Measurements from ENCODE around the gene SCUBE3. TPM values are rescaled to one million over a fixed set of nuclear protein-coding genes. Genes with fewer than 3 reads are reported as not detected.

SCUBE3 gene
- total and polyA plus RNA-seq, 2 of the 13 experiments (the other 11 are each of a cell fraction or from before 2014, with no cell fraction given), result not detected

DNA sequence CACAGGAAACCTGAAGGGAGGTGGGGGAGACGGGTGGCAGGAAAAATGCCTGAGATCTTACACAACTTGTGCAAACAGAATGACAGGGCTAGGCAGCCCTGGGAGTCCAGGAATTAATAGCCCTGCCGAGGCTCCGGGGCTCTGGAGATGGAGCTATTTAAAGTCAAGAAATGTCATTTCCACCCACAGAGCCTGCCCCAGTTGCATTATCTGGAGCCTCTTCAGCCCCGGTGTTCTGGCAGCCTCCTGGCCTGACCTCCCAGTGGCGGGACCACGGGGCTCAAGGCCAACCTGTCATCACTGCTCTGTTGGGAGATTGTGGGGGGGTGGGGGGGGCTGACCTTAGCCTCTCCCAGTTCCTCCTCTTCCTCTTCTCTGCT is 28.5 kb upstream of the SCUBE3 start (continued):
- TF ChIP-seq, protein P1, sequence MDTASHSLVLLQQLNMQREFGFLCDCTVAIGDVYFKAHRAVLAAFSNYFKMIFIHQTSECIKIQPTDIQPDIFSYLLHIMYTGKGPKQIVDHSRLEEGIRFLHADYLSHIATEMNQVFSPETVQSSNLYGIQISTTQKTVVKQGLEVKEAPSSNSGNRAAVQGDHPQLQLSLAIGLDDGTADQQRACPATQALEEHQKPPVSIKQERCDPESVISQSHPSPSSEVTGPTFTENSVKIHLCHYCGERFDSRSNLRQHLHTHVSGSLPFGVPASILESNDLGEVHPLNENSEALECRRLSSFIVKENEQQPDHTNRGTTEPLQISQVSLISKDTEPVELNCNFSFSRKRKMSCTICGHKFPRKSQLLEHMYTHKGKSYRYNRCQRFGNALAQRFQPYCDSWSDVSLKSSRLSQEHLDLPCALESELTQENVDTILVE (CRISPR knock-in tag; IDR thresholded peaks at IDR 0.05), result 0 out of 2 replicates have a peak, but pooled peaks have one; percentile 45
- TF ChIP-seq ZNF234 (CRISPR knock-in tag; conservative IDR thresholded peaks at IDR 0.05) (no peak), ZZZ3 (CRISPR knock-in tag; IDR thresholded peaks at IDR 0.05; ENCODE audit: borderline replicate concordance) (no peak), SALL1 (CRISPR knock-in tag; IDR thresholded peaks at IDR 0.05) (peak; percentile 46; the same call in 1 of the 2 replicates), ZNF274 (CRISPR knock-in tag; IDR thresholded peaks at IDR 0.05) (no peak), HMGA1 (CRISPR knock-in tag; conservative IDR thresholded peaks at IDR 0.05) (no peak), CC2D1A (CRISPR knock-in tag; IDR thresholded peaks at IDR 0.05) (no peak), MEIS1 (CRISPR knock-in tag; IDR thresholded peaks at IDR 0.05; ENCODE audit: borderline replicate concordance) (no peak), PAX8 (CRISPR knock-in tag; IDR thresholded peaks at IDR 0.05; ENCODE audit: borderline replicate concordance) (no peak), NFIB (CRISPR knock-in tag; IDR thresholded peaks at IDR 0.05; ENCODE audit: borderline replicate concordance) (no peak), SP140L (CRISPR knock-in tag; IDR thresholded peaks at IDR 0.05; ENCODE audit: borderline replicate concordance) (no peak), LCORL (IDR thresholded peaks at IDR 0.05) (no peak), LCORL (CRISPR knock-in tag; IDR thresholded peaks at IDR 0.05) (0 out of 2 replicates have a peak, but pooled peaks have one; percentile 28), ZNF607 (CRISPR knock-in tag; IDR thresholded peaks at IDR 0.05; ENCODE audit: borderline replicate concordance) (no peak; the same call in 1 of the 2 replicates), ZNF33B (CRISPR knock-in tag; IDR thresholded peaks at IDR 0.05) (no peak), ZNF3 (CRISPR knock-in tag; IDR thresholded peaks at IDR 0.05) (no peak), ZNF598 (CRISPR knock-in tag; IDR thresholded peaks at IDR 0.05; ENCODE audit: borderline replicate concordance) (no peak), PAXIP1 (CRISPR knock-in tag; conservative IDR thresholded peaks at IDR 0.05) (peak; percentile 40; the same call in 1 of the 2 replicates), ZNF687 (CRISPR knock-in tag; IDR thresholded peaks at IDR 0.05) (peak; percentile 20; the same call in 1 of the 2 replicates)
- TF ChIP-seq, protein P2, sequence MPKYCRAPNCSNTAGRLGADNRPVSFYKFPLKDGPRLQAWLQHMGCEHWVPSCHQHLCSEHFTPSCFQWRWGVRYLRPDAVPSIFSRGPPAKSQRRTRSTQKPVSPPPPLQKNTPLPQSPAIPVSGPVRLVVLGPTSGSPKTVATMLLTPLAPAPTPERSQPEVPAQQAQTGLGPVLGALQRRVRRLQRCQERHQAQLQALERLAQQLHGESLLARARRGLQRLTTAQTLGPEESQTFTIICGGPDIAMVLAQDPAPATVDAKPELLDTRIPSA (CRISPR knock-in tag; IDR thresholded peaks at IDR 0.05; ENCODE audit: borderline replicate concordance), result no peak
- TF ChIP-seq, protein P3, sequence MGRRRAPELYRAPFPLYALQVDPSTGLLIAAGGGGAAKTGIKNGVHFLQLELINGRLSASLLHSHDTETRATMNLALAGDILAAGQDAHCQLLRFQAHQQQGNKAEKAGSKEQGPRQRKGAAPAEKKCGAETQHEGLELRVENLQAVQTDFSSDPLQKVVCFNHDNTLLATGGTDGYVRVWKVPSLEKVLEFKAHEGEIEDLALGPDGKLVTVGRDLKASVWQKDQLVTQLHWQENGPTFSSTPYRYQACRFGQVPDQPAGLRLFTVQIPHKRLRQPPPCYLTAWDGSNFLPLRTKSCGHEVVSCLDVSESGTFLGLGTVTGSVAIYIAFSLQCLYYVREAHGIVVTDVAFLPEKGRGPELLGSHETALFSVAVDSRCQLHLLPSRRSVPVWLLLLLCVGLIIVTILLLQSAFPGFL (CRISPR knock-in tag; IDR thresholded peaks at IDR 0.05), result no peak
